ENCODE data around the gene ASTL. TPM values are rescaled to one million over a fixed set of nuclear protein-coding genes. Genes with fewer than 3 reads are reported as not detected.

ASTL gene
- total RNA-seq, 1 experiment from 2014 or later: 0.79 TPM

GRCh38 chr2:96145848-96146152, 7.5 kb upstream of the ASTL start:
- Mint-ChIP-seq H3K27ac (no peak overlapping the region), H3K9me3 (no peaks in the 10 kb centered on the region), H3K27me3 (ENCODE audit: low read depth) (peaks cover 35% of the 10 kb centered on the region), H3K36me3 (no peaks in the 10 kb centered on the region), H3K4me1 (peaks cover 25% of the 10 kb centered on the region), H3K4me3 (peak overlapping the region; percentile 50)
- DNase-seq (ENCODE audit: low spot score) (no peak), ATAC-seq (no peak)
- TF ChIP-seq ZMAT4 (CRISPR knock-in tag; IDR thresholded peaks at IDR 0.05): no peak
- no peak for TF ChIP-seq RORB (CRISPR knock-in tag; IDR thresholded peaks at IDR 0.05)
- TF ChIP-seq CTCF (IDR thresholded peaks at IDR 0.05): no peak
- TF ChIP-seq NFATC4 (CRISPR knock-in tag; IDR thresholded peaks at IDR 0.05): no peak
- TF ChIP-seq ATF6 (CRISPR knock-in tag; IDR thresholded peaks at IDR 0.05): no peak
- no peak for TF ChIP-seq FOXJ3 (CRISPR knock-in tag; IDR thresholded peaks at IDR 0.05; ENCODE audit: borderline replicate concordance)
- no peak for TF ChIP-seq ZNF232 (CRISPR knock-in tag; IDR thresholded peaks at IDR 0.05)
- no peak for TF ChIP-seq IRF1 (CRISPR knock-in tag; IDR thresholded peaks at IDR 0.05)
- TF ChIP-seq TEAD1 (CRISPR knock-in tag; IDR thresholded peaks at IDR 0.05): no peak
- TF ChIP-seq ZNF138 (CRISPR knock-in tag; conservative IDR thresholded peaks at IDR 0.05): no peak
- no peak for TF ChIP-seq NR3C1 (CRISPR knock-in tag; conservative IDR thresholded peaks at IDR 0.05; ENCODE audit: low read depth)
- no peak for TF ChIP-seq ZNF423 (CRISPR knock-in tag; IDR thresholded peaks at IDR 0.05)
- no peak for TF ChIP-seq SP1 (CRISPR knock-in tag; conservative IDR thresholded peaks at IDR 0.05)
- POLR2A ChIA-PET: no interaction called here
- CTCF ChIA-PET: interaction anchor here (4.9 kb wide), 1 partner anchor 29 kb away, joined by 33 read pairs; no protein-coding TSS in a partner anchor

- Mint-ChIP-seq H3K9me3 (no peaks in the 10 kb centered on the region), H3K4me3 (peak within 1 kb of the TSS; percentile 76), H3K27ac (no peak within 1 kb of the TSS), H3K36me3 (no peaks in the 10 kb centered on the region), H3K27me3 (ENCODE audit: low read depth) (peaks cover 35% of the 10 kb centered on the region), H3K4me1 (peaks cover 25% of the 10 kb centered on the region)
- ATAC-seq: peak; percentile 38
- peak; percentile 54 for DNase-seq (ENCODE audit: low spot score)
- ChIA-PET POLR2A (no interaction called here), CTCF (interaction anchor here (1.2 to 9.4 kb wide), 6 partner anchors 21 to 153 kb away, joined by 3 to 214 read pairs (median 4); no protein-coding TSS in a partner anchor)
- peak; percentile 55; the same call in 1 of the 2 replicates for TF ChIP-seq NR3C1 (CRISPR knock-in tag; conservative IDR thresholded peaks at IDR 0.05; ENCODE audit: low read depth)
- TF ChIP-seq ZBTB21 (CRISPR knock-in tag; IDR thresholded peaks at IDR 0.05; ENCODE audit: borderline replicate concordance): 0 out of 2 replicates have a peak, but pooled peaks have one; percentile 37
- TF ChIP-seq USF2 (CRISPR knock-in tag; IDR thresholded peaks at IDR 0.05): peak; percentile 55
- no peak for TF ChIP-seq OVOL2 (CRISPR knock-in tag; IDR thresholded peaks at IDR 0.05; ENCODE audit: borderline replicate concordance)
- TF ChIP-seq IRF1 (CRISPR knock-in tag; IDR thresholded peaks at IDR 0.05): peak; percentile 95
- no peak for TF ChIP-seq HMGA2 (CRISPR knock-in tag; IDR thresholded peaks at IDR 0.05)
- TF ChIP-seq MAX (CRISPR knock-in tag; IDR thresholded peaks at IDR 0.05): peak; percentile 83; the same call in 1 of the 2 replicates
- peak; percentile 93 for TF ChIP-seq RELA (CRISPR knock-in tag; IDR thresholded peaks at IDR 0.05; ENCODE audit: borderline replicate concordance)
- peak; percentile 80; the same call in 1 of the 2 replicates for TF ChIP-seq TEAD4 (CRISPR knock-in tag; IDR thresholded peaks at IDR 0.05)
- peak; percentile 51 for TF ChIP-seq NFYB (CRISPR knock-in tag; conservative IDR thresholded peaks at IDR 0.05; ENCODE audit: low read depth)
- 0 out of 2 replicates have a peak, but pooled peaks have one; percentile 87 for TF ChIP-seq STAT6 (CRISPR knock-in tag; conservative IDR thresholded peaks at IDR 0.05; ENCODE audit: low read depth)
- peak; percentile 88 for TF ChIP-seq NFE2L1 (CRISPR knock-in tag; IDR thresholded peaks at IDR 0.05)
- peak; percentile 18; the same call in 1 of the 2 replicates for TF ChIP-seq MLX (CRISPR knock-in tag; IDR thresholded peaks at IDR 0.05)
Measured at GRCh38 chr2:96145036-96145847, 6.9 kb upstream of the ASTL start, which contains the start of gene DUSP2. Gene DUSP2 (minus strand): TSS chr2:96145440. CDS start chr2:96145354, 86 bp downstream.
